ENCODE data around the gene ETFDH. TPM values are rescaled to one million over a fixed set of nuclear protein-coding genes. Genes with fewer than 3 reads are reported as not detected.

The ETFDH gene
- total and polyA plus RNA-seq, 9 of the 15 experiments (the other 6 are each of a cell fraction or from before 2014, with no cell fraction given) = 14.6 to 33.6 (median 25.9) TPM

DNA sequence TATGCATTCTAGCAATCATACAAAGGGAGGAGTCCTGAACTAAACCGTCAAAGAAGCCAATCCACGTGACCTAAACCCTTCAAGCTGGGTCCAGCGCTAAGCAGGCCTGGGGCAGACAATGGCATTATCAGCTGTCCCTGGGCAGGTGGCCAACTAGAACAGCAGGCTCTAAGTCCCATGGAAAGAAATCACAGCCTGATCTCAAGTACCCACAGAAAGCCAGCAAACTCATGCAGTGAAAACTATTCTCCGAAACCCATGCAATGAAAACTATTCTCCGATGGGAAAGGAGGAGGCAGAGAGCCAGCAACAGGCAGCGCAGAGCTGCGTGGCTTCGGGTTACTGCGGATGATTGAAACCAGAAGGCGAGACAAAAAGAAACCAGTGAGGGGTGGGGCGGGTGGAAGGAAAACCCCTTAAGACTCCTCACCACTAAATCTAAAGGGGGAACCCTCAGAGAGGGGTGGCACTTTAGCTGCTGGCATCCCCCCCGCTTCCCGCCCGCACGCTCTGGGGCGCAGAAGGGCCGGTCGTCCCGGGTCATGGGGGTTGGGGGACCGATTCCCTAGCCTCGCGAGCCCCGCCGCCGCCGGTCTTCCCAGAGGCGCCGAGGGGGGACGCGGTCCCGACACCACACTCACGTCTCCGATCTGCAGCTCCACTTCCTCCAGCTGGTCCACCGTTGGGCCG lies 976 bp upstream of the ETFDH start (continued):
- TF ChIP-seq, protein P1, sequence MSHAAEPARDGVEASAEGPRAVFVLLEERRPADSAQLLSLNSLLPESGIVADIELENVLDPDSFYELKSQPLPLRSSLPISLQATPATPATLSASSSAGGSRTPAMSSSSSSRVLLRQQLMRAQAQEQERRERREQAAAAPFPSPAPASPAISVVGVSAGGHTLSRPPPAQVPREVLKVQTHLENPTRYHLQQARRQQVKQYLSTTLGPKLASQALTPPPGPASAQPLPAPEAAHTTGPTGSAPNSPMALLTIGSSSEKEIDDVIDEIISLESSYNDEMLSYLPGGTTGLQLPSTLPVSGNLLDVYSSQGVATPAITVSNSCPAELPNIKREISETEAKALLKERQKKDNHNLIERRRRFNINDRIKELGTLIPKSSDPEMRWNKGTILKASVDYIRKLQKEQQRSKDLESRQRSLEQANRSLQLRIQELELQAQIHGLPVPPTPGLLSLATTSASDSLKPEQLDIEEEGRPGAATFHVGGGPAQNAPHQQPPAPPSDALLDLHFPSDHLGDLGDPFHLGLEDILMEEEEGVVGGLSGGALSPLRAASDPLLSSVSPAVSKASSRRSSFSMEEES (CRISPR knock-in tag; IDR thresholded peaks at IDR 0.05) = peak; percentile 47; the same call in 1 of the 2 replicates
- TF ChIP-seq L3MBTL2 (IDR thresholded peaks at IDR 0.05) (peak; percentile 81), SAP30 (IDR thresholded peaks at IDR 0.05; ENCODE audit: borderline replicate concordance, insufficient read depth, low read depth, low read length, poor library complexity, severe bottlenecking) (peak; percentile 85), NR2F6 (CRISPR knock-in tag; IDR thresholded peaks at IDR 0.05) (no peak), KDM1A (IDR thresholded peaks at IDR 0.05) (peak; percentile 66 to 74; a peak in 3 of 4 replicates), PTTG1 (tag; IDR thresholded peaks at IDR 0.05; ENCODE audit: low read depth) (no peak), SMC3 (conservative IDR thresholded peaks at IDR 0.05; ENCODE audit: insufficient read depth, low read depth, low read length) (0 out of 2 replicates have a peak, but pooled peaks have one; percentile 4), SOX6 (IDR thresholded peaks at IDR 0.05) (peak; percentile 71), NONO (IDR thresholded peaks at IDR 0.05; ENCODE audit: low read depth in 2 of 2, low read length in 1 of 2) (no peak), RBM14 (IDR thresholded peaks at IDR 0.05; ENCODE audit: borderline replicate concordance, insufficient read depth, low read depth, low read length) (0 out of 2 replicates have a peak, but pooled peaks have one; percentile 64)
- TF ChIP-seq, protein P2, sequence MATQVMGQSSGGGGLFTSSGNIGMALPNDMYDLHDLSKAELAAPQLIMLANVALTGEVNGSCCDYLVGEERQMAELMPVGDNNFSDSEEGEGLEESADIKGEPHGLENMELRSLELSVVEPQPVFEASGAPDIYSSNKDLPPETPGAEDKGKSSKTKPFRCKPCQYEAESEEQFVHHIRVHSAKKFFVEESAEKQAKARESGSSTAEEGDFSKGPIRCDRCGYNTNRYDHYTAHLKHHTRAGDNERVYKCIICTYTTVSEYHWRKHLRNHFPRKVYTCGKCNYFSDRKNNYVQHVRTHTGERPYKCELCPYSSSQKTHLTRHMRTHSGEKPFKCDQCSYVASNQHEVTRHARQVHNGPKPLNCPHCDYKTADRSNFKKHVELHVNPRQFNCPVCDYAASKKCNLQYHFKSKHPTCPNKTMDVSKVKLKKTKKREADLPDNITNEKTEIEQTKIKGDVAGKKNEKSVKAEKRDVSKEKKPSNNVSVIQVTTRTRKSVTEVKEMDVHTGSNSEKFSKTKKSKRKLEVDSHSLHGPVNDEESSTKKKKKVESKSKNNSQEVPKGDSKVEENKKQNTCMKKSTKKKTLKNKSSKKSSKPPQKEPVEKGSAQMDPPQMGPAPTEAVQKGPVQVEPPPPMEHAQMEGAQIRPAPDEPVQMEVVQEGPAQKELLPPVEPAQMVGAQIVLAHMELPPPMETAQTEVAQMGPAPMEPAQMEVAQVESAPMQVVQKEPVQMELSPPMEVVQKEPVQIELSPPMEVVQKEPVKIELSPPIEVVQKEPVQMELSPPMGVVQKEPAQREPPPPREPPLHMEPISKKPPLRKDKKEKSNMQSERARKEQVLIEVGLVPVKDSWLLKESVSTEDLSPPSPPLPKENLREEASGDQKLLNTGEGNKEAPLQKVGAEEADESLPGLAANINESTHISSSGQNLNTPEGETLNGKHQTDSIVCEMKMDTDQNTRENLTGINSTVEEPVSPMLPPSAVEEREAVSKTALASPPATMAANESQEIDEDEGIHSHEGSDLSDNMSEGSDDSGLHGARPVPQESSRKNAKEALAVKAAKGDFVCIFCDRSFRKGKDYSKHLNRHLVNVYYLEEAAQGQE (IDR thresholded peaks at IDR 0.05; ENCODE audit: borderline replicate concordance) = peak; percentile 40; the same call in 1 of the 2 replicates
- TF ChIP-seq, protein P2 (CRISPR knock-in tag; IDR thresholded peaks at IDR 0.05; ENCODE audit: low read depth) = no peak
- TF ChIP-seq, protein P3, sequence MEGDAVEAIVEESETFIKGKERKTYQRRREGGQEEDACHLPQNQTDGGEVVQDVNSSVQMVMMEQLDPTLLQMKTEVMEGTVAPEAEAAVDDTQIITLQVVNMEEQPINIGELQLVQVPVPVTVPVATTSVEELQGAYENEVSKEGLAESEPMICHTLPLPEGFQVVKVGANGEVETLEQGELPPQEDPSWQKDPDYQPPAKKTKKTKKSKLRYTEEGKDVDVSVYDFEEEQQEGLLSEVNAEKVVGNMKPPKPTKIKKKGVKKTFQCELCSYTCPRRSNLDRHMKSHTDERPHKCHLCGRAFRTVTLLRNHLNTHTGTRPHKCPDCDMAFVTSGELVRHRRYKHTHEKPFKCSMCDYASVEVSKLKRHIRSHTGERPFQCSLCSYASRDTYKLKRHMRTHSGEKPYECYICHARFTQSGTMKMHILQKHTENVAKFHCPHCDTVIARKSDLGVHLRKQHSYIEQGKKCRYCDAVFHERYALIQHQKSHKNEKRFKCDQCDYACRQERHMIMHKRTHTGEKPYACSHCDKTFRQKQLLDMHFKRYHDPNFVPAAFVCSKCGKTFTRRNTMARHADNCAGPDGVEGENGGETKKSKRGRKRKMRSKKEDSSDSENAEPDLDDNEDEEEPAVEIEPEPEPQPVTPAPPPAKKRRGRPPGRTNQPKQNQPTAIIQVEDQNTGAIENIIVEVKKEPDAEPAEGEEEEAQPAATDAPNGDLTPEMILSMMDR (IDR thresholded peaks at IDR 0.05 in 2 of 3, conservative IDR thresholded peaks at IDR 0.05 in 1 of 3; ENCODE audit: insufficient read depth in 2 of 3, low read depth in 1 of 3, low read length in 3 of 3) = no peak

All from K562 (cell line).